GM18909 (cell line): ENCODE data around the gene TMEM255B.
"Not testable (repeated sequence)": the region's sequence is repeated elsewhere in the genome, so short reads cannot be mapped to it uniquely, and the experiment has no call there.

Experiments
- ATAC-seq: cut with Tn5 transposase; IDR thresholded peaks from one replicate; pipeline ENCODE4 v1.9.1; 2021; ENCODE audit warnings: mild to moderate bottlenecking; ENCODE audit not compliant: unreplicated experiment, poor library complexity

Gene TMEM255B

DNA sequence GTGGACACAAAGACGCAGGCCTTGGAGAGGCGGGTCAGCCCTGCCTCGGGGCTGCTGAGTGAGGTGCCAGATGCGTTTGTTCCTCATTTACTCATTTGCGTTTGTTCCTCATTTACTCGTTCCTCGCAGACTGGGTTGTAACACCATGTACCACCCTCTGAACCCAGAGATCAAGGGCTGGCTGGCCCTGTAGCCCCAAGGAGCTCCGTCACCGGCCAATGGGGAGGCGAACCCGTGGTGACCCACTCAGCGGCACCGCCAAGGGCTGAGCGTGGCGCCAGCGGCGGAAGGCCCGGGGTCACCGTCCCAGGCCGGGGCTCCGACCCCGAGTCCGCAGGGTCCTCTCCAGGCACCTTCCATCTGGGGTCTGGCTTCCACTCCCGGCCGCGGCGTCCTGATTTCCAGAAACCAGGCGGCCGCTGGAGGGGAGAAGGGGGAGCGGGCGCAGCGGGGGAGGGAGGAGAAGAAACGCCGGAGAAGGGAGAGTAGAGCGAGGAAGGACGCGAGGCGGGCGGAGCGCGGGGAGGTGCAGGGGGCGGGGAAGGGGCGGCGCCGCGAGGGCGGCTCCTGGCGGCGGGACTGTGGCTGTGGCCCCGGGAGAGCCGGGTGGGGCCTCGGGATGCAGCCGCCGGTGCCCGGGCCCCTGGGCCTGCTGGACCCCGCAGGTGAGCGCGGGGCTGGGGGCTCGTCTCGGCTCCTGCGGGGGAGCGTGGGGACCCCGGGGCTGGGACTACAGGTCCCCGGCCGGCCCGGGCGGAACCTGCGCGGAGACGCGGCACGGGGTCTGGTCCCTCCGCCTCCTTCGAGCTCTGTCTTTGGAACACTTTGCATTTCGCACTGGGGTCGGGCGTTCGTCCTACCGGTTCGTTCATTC lies at the start of gene TMEM255B:
TSS of gene TMEM255B (plus strand) at position 576 of the 874 bp plus-strand sequence. CDS start at position 620, 44 bp downstream.
- peak; percentile 78 for ATAC-seq

GRCh38 chr13:113722921-113723320 lies 36.1 kb upstream of the TMEM255B start:
- no peak for ATAC-seq

- no peak for ATAC-seq
These were observed 35.5 kb upstream of the TMEM255B start for GRCh38 chr13:113723410-113724015.

DNA sequence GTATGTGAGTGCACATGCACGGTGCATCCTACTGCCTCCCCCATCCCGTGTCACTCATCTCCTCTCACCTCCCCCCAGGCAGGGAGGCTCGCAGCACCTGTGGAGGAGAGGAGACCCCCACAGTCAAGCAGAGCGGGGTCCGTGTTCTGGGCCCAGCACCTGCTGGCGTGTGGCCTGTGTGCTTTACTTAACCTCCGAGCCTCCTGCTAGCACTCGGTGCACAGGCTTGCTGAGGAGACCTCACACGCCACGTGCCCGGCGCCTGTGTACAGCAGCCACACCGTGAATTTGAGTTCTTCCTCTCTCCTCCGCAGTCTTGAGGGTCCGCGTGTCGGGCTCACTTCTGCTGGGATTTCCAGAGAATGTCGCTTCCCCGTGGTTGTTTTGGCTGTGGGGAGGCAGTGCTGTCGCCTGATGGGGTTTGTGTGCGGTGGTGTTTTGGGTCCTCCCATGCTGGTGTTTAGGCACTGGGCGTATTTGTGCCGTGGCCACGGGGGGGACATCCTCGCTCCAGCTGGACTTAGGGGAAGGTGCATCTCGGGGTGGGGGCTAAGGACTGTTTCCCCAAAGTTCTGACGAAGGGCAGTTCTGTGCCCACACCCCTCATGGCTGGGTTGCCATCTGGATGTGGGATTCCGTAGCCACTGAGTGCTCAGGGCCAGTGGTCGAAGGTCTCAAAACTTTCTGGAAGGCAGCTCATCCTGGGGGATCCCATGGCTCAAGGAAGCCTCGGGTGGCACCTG lies 34.8 kb upstream of the TMEM255B start:
- no peak for ATAC-seq

DNA sequence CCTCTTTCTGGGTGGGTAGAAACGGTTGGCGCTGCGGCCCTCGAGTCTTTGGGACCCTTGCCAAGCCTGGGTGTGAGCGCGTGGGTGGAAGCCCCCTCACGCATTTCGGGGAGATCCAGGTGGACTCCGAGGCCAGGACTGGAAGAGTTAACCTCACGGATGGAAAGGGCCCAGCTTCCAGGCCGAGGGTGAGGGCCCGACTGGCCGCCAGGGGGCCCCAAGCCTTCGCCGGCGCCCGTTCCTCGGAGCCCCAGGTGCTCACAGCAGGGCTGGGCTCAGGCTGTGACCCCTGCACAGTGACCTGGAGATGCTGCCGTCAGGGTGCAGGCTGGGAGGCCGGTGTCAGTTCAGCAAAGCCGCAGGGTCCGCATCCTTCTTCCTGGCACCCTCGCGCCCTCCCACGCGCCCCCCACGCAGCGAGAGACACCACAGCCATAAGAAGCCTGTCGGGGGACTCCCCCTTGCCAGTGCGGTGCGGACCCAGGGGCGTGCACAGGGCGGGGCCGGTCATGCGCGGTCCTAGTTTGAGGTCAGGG lies 34.2 kb upstream of the TMEM255B start:
- peak; percentile 79 for ATAC-seq

- ATAC-seq, result not testable (repeated sequence)
These were observed 33.5 kb upstream of the TMEM255B start for GRCh38 chr13:113725329-113726105.

GRCh38 chr13:113726106-113726821 lies 32.8 kb upstream of the TMEM255B start:
- not testable (repeated sequence) for ATAC-seq

DNA sequence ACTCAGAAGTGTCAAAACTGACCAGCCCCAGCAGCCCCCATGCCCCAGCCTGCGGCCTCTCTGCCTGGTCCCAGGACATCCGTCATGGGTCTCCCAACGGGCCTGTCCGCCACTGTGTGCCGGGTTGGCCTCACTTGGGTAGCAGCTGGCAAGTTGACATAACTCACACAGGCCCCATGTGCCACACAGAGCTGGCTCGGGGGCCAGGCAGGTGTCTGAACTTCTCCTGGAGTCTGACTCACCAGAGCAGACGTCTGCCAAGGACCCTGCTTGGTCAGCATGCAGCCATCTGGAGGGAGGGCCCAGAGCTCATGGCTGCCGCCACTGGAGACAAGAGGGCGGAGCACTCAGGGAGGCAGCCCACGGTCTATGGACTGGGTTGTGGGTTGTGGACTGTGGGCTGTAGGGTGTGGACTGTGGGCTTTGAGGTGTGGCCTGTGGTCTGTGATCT lies 32.0 kb upstream of the TMEM255B start:
- no peak for ATAC-seq

DNA sequence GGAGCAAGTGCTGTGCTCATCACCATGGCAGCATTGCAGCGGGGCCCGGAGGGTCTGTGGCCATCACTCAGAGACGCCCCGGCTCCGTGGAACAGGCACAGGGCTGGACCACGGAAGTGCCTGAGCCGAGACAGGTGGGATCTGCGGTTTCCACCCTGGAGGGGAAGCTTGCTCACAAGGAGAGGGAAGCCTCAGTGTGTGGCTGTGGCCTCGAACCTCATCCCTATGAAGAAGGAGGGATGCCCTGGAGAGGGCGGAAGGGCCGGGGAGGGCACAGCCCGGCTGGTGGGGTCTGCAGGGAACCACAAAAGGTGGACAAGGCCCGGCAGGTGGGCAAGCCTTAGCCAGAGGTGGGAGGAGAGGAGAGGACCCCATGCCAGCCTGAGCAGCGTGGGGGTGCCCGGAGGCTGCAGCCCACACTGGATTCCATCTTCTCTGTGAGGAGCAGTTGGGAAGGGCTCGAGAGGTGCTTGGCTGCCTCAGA lies 30.4 kb upstream of the TMEM255B start:
- no peak for ATAC-seq

DNA sequence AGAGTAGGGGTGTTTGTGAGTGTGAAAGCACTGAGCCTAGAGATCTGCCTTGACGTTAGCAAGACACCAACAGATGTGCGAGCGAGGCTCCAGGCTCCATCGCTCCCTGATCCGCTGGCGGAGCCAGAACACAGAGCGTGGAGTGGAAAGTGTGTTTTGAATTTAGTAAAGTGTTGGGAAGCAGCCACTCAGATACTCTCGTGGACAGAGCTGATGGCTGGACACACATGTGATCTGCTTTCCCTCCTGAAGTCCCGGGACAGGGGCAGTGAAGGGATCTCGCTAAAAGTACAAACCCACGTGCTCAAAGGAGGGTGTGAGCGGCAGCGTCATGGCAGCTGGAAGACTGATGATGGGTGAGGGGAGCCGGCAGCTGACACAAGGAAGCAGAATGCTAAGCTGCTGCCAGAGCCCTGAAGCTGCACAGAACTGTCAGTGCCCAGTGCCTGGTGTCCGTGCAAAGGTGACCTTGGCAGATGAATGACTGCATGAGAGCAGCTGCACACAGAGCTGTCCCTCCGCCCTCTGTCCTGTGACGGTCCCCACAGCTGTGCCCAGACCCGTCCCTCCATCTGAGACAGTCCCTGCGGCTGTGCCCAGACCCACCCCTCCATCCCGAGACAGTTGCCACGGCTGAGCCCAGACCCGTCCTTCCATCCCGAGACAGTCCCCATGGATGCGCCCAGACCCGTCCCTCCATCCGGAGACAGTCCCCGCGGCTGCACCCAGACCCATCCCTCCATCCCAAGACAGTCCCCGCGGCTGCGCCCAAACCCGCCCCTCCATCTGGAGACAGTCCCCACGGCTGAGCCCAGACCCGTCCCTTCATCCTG lies 29.6 kb upstream of the TMEM255B start:
- no peak for ATAC-seq

DNA sequence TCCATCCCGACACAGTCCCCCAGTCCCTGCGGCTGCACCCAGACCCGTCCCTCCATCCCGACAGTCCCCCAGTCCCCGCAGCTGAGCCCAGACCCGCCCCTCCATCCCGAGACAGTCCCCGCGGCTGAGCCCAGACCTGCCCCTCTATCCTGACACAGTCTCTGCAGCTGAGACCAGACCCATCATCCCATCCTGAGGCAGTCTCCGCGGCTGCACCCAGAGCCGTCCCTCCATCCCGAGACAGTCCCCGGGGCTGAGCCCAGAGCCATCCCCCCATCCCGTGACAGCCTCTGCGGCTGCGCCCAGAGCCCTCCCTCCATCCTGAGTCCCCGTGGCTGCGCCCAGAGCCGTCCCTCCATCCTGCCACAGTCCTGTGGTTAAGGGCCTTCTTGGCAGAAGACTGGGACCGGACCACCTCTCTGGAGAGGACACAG lies 28.8 kb upstream of the TMEM255B start:
- ATAC-seq, result no peak

- ATAC-seq, result no peak
These were observed 28.2 kb upstream of the TMEM255B start for GRCh38 chr13:113730831-113731191.

DNA sequence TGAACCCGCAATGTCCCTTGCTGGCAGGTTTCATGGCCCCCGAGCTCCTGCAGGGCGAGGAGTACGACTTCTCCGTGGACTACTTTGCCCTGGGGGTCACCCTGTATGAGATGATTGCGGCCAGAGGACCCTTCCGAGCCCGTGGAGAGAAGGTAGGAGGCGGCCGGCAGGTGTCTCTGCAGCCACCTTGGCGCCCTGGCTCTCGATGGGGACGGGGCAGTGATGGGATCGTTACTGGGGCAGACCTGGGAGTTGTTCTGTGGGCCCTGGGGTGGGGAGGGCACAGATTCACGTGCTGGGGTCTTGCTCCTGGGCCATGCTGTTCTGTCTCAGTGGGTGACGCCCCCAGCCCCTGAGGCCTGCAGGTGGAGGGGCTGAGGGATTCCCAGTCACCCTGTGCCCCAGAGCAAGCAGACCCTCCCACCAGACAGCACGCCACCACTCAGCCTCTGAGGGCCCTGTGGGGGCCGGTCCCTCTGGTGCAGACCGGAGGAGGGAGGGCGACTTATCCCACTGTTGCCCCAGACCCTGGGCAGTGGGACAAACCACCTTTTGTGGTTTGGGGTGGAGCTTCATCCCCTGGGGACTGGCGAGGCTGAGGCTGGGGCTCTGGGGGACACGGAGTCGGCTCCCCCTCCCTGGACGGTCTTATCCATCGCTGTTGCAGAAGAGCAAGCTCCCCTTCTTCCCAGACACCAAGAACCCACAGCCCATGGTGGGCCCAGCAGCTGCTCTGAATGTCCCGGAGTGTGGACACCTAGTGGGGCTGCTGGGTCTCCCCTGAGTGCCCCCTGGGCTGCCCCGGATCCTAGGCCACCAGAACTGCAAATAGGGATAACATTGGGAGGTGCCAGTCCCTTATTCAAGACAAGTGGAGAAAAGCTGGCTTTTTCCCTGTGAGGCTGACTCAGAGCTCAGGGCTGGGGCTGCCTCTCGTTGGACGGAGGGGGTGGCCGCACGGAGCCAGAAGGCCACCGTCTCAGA lies 27.5 kb upstream of the TMEM255B start:
- ATAC-seq, result no peak

DNA sequence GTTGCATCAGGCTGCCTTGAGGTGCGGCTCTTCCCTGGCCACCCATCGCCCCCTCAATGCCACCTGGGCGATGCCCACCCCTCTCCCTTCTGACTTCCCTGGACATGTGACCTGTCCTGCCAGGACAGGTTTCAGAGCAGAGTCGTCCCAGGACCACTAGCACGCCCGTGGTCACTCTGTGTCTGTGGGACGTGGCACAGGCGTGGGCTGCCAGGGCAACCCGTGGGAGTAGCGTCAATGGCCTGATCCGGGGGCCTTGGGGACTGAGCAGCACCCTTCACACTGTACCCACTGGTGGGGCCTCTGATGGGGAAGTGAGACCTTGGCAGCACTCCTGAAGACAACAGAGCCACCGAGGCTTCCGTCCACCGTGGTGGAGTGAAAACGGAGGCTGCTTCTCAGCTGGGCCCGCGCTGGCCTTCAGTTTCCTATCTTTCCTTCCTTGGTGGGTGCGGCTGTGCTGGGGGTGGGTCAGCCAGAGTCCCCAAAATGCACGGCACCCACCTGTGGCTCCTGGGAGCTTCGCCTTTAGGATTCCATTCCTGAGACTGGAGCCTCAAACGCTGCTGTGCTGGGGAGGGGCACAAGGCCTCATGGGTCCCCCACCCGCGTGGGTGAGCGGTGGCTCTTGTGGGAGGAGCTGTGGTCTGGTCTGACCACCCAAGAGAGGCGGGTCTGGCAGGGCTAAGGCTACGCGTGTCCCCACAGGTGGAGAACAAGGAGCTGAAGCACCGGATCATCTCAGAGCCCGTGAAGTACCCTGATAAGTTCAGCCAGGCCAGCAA lies 26.7 kb upstream of the TMEM255B start:
- ATAC-seq, result no peak

DNA sequence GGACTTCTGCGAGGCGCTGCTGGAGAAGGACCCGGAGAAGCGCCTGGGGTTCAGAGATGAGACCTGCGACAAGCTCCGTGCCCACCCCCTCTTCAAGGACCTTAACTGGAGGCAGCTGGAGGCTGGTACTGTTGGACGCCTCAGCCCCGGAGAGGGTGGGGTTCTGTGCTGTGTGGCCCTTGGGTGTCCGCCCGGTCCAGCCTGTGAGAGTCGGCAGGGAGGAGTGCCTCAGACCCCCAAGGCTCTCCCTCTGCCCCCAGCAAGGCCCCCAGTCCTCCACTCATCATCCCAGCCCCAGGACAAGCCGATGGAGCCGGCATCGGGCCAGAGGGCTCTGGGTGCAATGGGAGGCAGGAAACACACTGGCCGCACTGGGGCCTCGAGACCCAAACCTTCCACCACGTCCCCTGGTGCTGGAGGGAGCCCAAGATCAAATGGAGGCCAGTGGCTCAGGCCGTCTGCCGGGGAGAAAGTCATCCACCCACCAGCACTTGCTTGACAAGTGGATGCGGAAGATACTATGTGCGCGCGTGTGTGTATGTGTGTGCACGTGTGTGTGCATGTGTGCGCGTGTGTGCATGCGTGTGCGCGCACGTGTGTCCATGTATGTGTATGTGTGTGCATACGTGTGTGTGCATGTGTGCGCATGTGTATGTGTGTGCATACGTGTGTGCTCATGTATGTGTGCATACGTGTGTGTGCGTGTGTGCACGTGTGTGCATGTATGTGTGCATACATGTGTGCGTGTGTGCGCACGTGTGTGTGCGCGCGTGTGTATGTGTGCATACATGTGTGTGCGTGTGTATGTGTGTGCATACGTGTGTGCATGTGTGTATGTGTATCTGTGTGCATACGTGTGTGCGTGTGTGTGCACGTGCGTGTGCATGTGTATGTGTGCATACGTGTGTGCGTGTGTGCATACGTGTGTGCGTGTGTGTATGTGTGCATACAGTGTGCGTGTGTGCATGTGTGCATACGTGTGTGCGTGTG lies 25.8 kb upstream of the TMEM255B start:
- no peak for ATAC-seq
